K562 (cell line): ENCODE results near the gene FBXW11. TPM values are rescaled to one million over a fixed set of nuclear protein-coding genes. Genes with fewer than 3 reads are reported as not detected.

ENCODE experiments used
- BCL6 ChIP-seq: fragments of 250-450 bp; sonication (Bioruptor Pico); IDR thresholded peaks from 2 replicates; pipeline ENCODE4 v1.4.0; 2020
- CEBPG ChIP-seq, 3 experiments: fragments of 200-800 bp in 1 of 3; sonication (Bioruptor generic) in 1 of 3; sonication (generic) in 1 of 3; formaldehyde crosslinking in 1 of 3; IDR thresholded peaks in 2 of 3; conservative IDR thresholded peaks in 1 of 3; 2 replicates each; pipeline versions ENCODE4 v1.6.1 to v1.8.0; 2016 to 2022; ENCODE audit warnings: missing compliant biosample characterization in 2 of 3, missing genetic modification characterization in 2 of 3, mild to moderate bottlenecking in 1 of 3, missing genetic modification reagents in 1 of 3
- CGGBP1 ChIP-seq: fragments of 250-450 bp; sonication (Bioruptor Pico); IDR thresholded peaks from 2 replicates; pipeline ENCODE4 v1.9.0; 2021; ENCODE audit warnings: mild to moderate bottlenecking
- EHMT2 ChIP-seq: fragments of 450-650 bp; IDR thresholded peaks from 2 replicates; pipeline ENCODE4 v1.6.1; 2018; ENCODE audit warnings: antibody characterized with exemption
- EP400 ChIP-seq: fragments of 450-650 bp; IDR thresholded peaks from 2 replicates; pipeline ENCODE4 v1.6.1; 2017; ENCODE audit warnings: antibody characterized with exemption, mild to moderate bottlenecking, moderate library complexity
- MGA ChIP-seq: fragments of 450-650 bp; IDR thresholded peaks from 2 replicates; pipeline ENCODE4 v1.6.1; 2016; ENCODE audit warnings: mild to moderate bottlenecking, moderate library complexity
- PATZ1 ChIP-seq: fragments of 250-450 bp; sonication (Bioruptor Pico); IDR thresholded peaks from 2 replicates; pipeline ENCODE4 v1.5.0; 2020; ENCODE audit warnings: mild to moderate bottlenecking, borderline replicate concordance
- PRMT5 ChIP-seq: sonication (generic); formaldehyde crosslinking; IDR thresholded peaks from 2 replicates; pipeline ENCODE4 v1.5.0; 2020; ENCODE audit warnings: missing genetic modification reagents
- TCF3 ChIP-seq: sonication (generic); formaldehyde crosslinking; IDR thresholded peaks from 2 replicates; pipeline ENCODE4 v1.4.0; 2020; ENCODE audit warnings: mild to moderate bottlenecking, missing genetic modification reagents
- THRAP3 ChIP-seq: fragments of 450-650 bp; IDR thresholded peaks from 2 replicates; pipeline ENCODE4 v1.6.1; 2016; ENCODE audit warnings: mild to moderate bottlenecking, inconsistent platforms, borderline replicate concordance
- WHSC1 ChIP-seq: IDR thresholded peaks from one replicate; pipeline ENCODE4 v1.6.1; 2012; ENCODE audit warnings: low read length, control low read depth, inconsistent platforms
- ZC3H11A ChIP-seq: IDR thresholded peaks from 2 replicates; pipeline ENCODE4 v1.6.1; 2012; ENCODE audit warnings: low read depth, low read length, improper control_type of control experiment
- ZNF143 ChIP-seq: sonication (generic); formaldehyde crosslinking; IDR thresholded peaks from 2 replicates; pipeline ENCODE4 v1.9.0; 2022; ENCODE audit warnings: mild to moderate bottlenecking, missing genetic modification reagents
- ZNF695 ChIP-seq: fragments of 450-650 bp; formaldehyde crosslinking; IDR thresholded peaks from 2 replicates; pipeline ENCODE4 v1.4.0; 2020; ENCODE audit warnings: mild to moderate bottlenecking, moderate library complexity
- polyA plus RNA-seq, 8 experiments: library from polyadenylated mRNA; depleted of rRNA in 4 of 8; stranded (reverse) in 5 of 8; unstranded in 3 of 8; fragments of >200 nt; fragmentation: Nextera tagmentation in 2 of 8; fragmentation: Illumina TruSeq in 1 of 8; extraction: Ambion mirVana in 2 of 8; extraction: Trizol in 1 of 8; gene quantifications; 2 replicates each; pipeline versions ENCODE4 v1.2.1 to v1.2.3, GENCODE V29; 2011 to 2014; ENCODE audit warnings: inconsistent platforms in 1 of 8, missing spikeins in 1 of 8
- total RNA-seq, 7 experiments: library from RNA; depleted of rRNA in 6 of 7; stranded (reverse); fragments of >200 nt in 6 of 7; fragmentation: Illumina TruSeq in 2 of 7; extraction: Trizol in 2 of 7; gene quantifications; 2 replicates each; pipeline versions ENCODE4 v1.2.1 to v1.2.3, GENCODE V29; 2011 to 2021; ENCODE audit warnings: low replicate concordance in 1 of 7

FBXW11 gene
- total and polyA plus RNA-seq, 9 of the 15 experiments (the other 6 are each of a cell fraction or from before 2014, with no cell fraction given): 3.0 to 28.6 (median 23.6) TPM

GRCh38 chr5:171953860-171954701 is 52.4 kb downstream of the FBXW11 start (continued):
- TF ChIP-seq PATZ1: no peak; the same call in 1 of the 2 replicates
- TF ChIP-seq EHMT2: peak; percentile 87
- TF ChIP-seq TCF3 (CRISPR knock-in tag): peak; percentile 93
- peak; percentile 89 for TF ChIP-seq EP400
- TF ChIP-seq CEBPG (CRISPR knock-in tag; IDR thresholded peaks at IDR 0.05): peak; percentile 95
- TF ChIP-seq CEBPG (tag; conservative IDR thresholded peaks at IDR 0.05 in 1 of 2, IDR thresholded peaks at IDR 0.05 in 1 of 2): peak; percentile 89 to 98
- no peak; the same call in 1 of the 2 replicates for TF ChIP-seq MGA
- TF ChIP-seq BCL6 (CRISPR knock-in tag): no peak
- TF ChIP-seq ZC3H11A: 0 out of 2 replicates have a peak, but pooled peaks have one; percentile 33
- no peak for TF ChIP-seq ZNF695 (CRISPR knock-in tag)
- no peak for TF ChIP-seq PRMT5
- TF ChIP-seq WHSC1: no peak
- no peak for TF ChIP-seq ZNF143
- TF ChIP-seq THRAP3: no peak
- TF ChIP-seq CGGBP1 (CRISPR knock-in tag): no peak
